Sciatic nerve (tissue), 2 donors: Measurements from ENCODE around the gene HBG2. TPM values are rescaled to one million over a fixed set of nuclear protein-coding genes. Genes with fewer than 3 reads are reported as not detected.
"Not testable (repeated sequence)": the region's sequence is repeated elsewhere in the genome, so short reads cannot be mapped to it uniquely, and the experiment has no call there.

Experiments used
- ATAC-seq: fragments of 200-7000 bp; cut with Tn5 transposase; one replicate; pipeline ENCODE4 v1.9.1; 2020; ENCODE audit warnings: mild to moderate bottlenecking, moderate library complexity
- DNase-seq: peaks from one replicate; pipeline ENCODE4 v3.0.0-alpha.2; 2020; ENCODE audit warnings: low spot score
- intact Hi-C: fragments of 100-400 bp; cut with DNase I; formaldehyde crosslinking; loops from one replicate; pipeline ENCODE4 v1.14.2; 2022
- total RNA-seq: library from RNA; stranded (reverse); fragmentation: NEBNext Ultra II Directional; extraction: Animal tissue kit (Norgen Biotek cat#: 25700); gene quantifications from one replicate; pipeline ENCODE4 v1.2.1, GENCODE V29; 2021
- donor health status: DM: no; HTN: no; CAD: no.
- donor health status: DM: no; HTN: no; CAD: no.

HBG2 gene
- 6.1 TPM for total RNA-seq

GRCh38 chr11:5254646-5255413, at the start of gene HBG2:
Gene HBG2 (minus strand): TSS chr11:5254781. CDS start chr11:5254728, 53 bp downstream.
- DNase-seq, ATAC-seq, intact Hi-C loops: not testable (repeated sequence)

GRCh38 chr11:5304046-5304445, 49.5 kb upstream of the HBG2 start:
- intact Hi-C loops = no loop called here
- DNase-seq = no peak
- no peak for ATAC-seq

GRCh38 chr11:5303626-5304025, 49.0 kb upstream of the HBG2 start:
- no peak for DNase-seq

GRCh38 chr11:5301846-5302245, 47.3 kb upstream of the HBG2 start, which contains the start of gene OR51B4:
Gene OR51B4 (minus strand): TSS chr11:5301946. CDS start chr11:5301946, 0 bp downstream.
- ATAC-seq = no peak
- intact Hi-C loops = no loop called here
- no peak for DNase-seq

More at GRCh38 chr11:5303626-5304025, 49.0 kb upstream of the HBG2 start:
- intact Hi-C loops = no loop called here
- no peak for ATAC-seq

GRCh38 chr11:5300251-5300650, 45.7 kb upstream of the HBG2 start:
- DNase-seq (no peak), ATAC-seq (no peak)
- intact Hi-C loops = no loop called here

- intact Hi-C loops = no loop called here
- DNase-seq = no peak
- no peak for ATAC-seq
Observed at GRCh38 chr11:5298451-5298850, 43.9 kb upstream of the HBG2 start.

GRCh38 chr11:5297721-5298323, 43.2 kb upstream of the HBG2 start:
- ATAC-seq (no peak), DNase-seq (no peak)
- intact Hi-C loops = no loop called here

GRCh38 chr11:5294342-5294995, 39.9 kb upstream of the HBG2 start:
- ATAC-seq, DNase-seq, intact Hi-C loops: not testable (repeated sequence)

GRCh38 chr11:5293028-5293427, 38.4 kb upstream of the HBG2 start:
- ATAC-seq (no peak), DNase-seq (no peak)
- intact Hi-C loops = no loop called here

GRCh38 chr11:5291207-5291838, 36.7 kb upstream of the HBG2 start:
- DNase-seq (no peak), ATAC-seq (no peak)
- intact Hi-C loops = no loop called here

GRCh38 chr11:5290106-5290505, 35.5 kb upstream of the HBG2 start:
- no peak for ATAC-seq
- intact Hi-C loops = no loop called here
- DNase-seq = no peak

- ATAC-seq (no peak), DNase-seq (no peak)
Observed at GRCh38 chr11:5289696-5290095, 35.1 kb upstream of the HBG2 start.

GRCh38 chr11:5288906-5289550, 34.4 kb upstream of the HBG2 start:
- DNase-seq (no peak), ATAC-seq (no peak)
- intact Hi-C loops = no loop called here

More at GRCh38 chr11:5289696-5290095, 35.1 kb upstream of the HBG2 start:
- intact Hi-C loops = no loop called here

GRCh38 chr11:5288108-5288905, 33.7 kb upstream of the HBG2 start:
- no peak for DNase-seq
- intact Hi-C loops = no loop called here
- ATAC-seq = no peak

GRCh38 chr11:5286901-5287300, 32.3 kb upstream of the HBG2 start:
- no peak for ATAC-seq
- no peak for DNase-seq
- intact Hi-C loops = no loop called here

GRCh38 chr11:5286351-5286750, 31.8 kb upstream of the HBG2 start:
- intact Hi-C loops = no loop called here

GRCh38 chr11:5285703-5286340, 31.2 kb upstream of the HBG2 start:
- ATAC-seq (no peak), DNase-seq (no peak)
- intact Hi-C loops = no loop called here

More at GRCh38 chr11:5286351-5286750, 31.8 kb upstream of the HBG2 start:
- ATAC-seq (no peak), DNase-seq (no peak)

GRCh38 chr11:5284637-5285036, 30.1 kb upstream of the HBG2 start:
- DNase-seq (no peak), ATAC-seq (no peak)
- intact Hi-C loops = no loop called here
